Neutrophil (primary cell): ENCODE results near the gene SRPK3.
"Not testable (repeated sequence)": the region's sequence is repeated elsewhere in the genome, so short reads cannot be mapped to it uniquely, and the experiment has no call there.

Experiments used
- H3K27ac ChIP-seq: fragments of 200-600 bp; sonication (generic); 2 replicates; pipeline ENCODE4 v1.5.1; 2016; ENCODE audit warnings: mild to moderate bottlenecking, moderate library complexity
- H3K27me3 ChIP-seq: fragments of 200-600 bp; sonication (generic); 2 replicates; pipeline ENCODE4 v1.6.0; 2016; ENCODE audit warnings: mild to moderate bottlenecking
- H3K36me3 ChIP-seq: fragments of 200-600 bp; sonication (generic); 2 replicates; pipeline ENCODE4 v1.5.1; 2017
- H3K4me1 ChIP-seq, 2 experiments: fragments of 200-600 bp in 1 of 2; sonication (generic) in 1 of 2; 1 replicate in 1 of 2; 2 replicates in 1 of 2; pipeline versions ENCODE4 v1.5.1 to v1.6.1; 2013 to 2016; ENCODE audit warnings: low read depth in 1 of 2, low read length in 1 of 2, mild to moderate bottlenecking in 1 of 2, moderate library complexity in 1 of 2; ENCODE audit not compliant: control insufficient read depth in 1 of 2, insufficient read depth in 1 of 2
- H3K4me3 ChIP-seq, 2 experiments: fragments of 200-600 bp in 1 of 2; sonication (generic) in 1 of 2; 1 replicate in 1 of 2; 2 replicates in 1 of 2; pipeline ENCODE4 v1.5.1; 2013 to 2016; ENCODE audit warnings: low read depth in 1 of 2, low read length in 1 of 2, mild to moderate bottlenecking in 1 of 2, moderate library complexity in 1 of 2
- H3K9me3 ChIP-seq: fragments of 200-600 bp; sonication (generic); 2 replicates; pipeline ENCODE4 v1.5.1; 2016
- TF ChIP-seq, protein P1 (sequence below): fragments of 200-600 bp; sonication (generic); IDR thresholded peaks from 2 replicates; pipeline ENCODE4 v1.5.1; 2016; ENCODE audit warnings: antibody characterized with exemption

The SRPK3 gene

DNA sequence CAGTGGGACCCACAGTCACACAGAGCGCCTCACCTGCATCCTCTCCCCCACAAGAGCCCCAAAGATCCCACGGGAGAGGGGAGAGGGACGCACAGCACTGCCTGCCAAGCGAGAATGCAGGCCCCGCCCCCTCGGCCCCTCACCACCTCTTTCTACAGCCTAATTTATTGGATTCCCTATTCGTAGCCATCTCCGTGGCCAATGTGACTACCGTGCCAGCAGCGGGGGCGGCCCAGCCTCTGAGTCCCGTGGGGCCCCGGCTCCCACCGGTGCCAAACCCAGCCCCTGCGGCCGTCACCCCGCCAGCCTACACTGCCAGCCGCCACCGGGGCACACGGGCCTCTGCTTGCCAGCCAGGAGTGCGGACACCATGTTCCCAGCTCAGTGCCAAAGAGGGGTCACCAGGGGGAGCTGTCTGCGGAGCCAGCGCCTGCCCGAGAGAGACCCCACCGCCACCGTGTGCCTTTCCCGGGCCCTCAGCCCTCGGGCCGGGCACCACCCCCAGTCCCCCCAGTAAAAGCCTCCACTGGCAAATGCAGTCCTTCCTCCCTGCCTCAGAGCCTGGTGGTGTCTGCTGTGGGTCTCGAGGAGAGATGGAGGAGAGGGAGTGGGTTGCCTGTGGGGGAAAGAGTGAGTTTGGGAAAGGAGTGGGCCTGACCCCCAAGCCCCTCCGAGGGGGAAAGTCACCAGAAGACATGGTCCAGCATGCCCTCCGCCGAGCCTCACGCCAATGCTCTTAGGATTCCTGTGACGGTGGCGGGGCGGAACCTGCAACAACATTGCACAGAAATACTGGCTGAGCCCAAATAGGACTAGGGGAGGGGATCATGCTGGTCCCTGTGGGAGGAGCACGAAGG, 36.4 kb upstream of the SRPK3 start:
- TF ChIP-seq, protein P1, sequence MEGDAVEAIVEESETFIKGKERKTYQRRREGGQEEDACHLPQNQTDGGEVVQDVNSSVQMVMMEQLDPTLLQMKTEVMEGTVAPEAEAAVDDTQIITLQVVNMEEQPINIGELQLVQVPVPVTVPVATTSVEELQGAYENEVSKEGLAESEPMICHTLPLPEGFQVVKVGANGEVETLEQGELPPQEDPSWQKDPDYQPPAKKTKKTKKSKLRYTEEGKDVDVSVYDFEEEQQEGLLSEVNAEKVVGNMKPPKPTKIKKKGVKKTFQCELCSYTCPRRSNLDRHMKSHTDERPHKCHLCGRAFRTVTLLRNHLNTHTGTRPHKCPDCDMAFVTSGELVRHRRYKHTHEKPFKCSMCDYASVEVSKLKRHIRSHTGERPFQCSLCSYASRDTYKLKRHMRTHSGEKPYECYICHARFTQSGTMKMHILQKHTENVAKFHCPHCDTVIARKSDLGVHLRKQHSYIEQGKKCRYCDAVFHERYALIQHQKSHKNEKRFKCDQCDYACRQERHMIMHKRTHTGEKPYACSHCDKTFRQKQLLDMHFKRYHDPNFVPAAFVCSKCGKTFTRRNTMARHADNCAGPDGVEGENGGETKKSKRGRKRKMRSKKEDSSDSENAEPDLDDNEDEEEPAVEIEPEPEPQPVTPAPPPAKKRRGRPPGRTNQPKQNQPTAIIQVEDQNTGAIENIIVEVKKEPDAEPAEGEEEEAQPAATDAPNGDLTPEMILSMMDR, result no peak
- H3K27me3 ChIP-seq, result peaks cover 24% of the 10 kb centered on the region
- no peak overlapping the region for H3K4me3 ChIP-seq
- H3K36me3 ChIP-seq, result peaks cover 44% of the 10 kb centered on the region
- H3K27ac ChIP-seq, result no peak overlapping the region
- H3K4me1 ChIP-seq, result no peaks in the 10 kb centered on the region
- no peaks in the 10 kb centered on the region for H3K9me3 ChIP-seq

DNA sequence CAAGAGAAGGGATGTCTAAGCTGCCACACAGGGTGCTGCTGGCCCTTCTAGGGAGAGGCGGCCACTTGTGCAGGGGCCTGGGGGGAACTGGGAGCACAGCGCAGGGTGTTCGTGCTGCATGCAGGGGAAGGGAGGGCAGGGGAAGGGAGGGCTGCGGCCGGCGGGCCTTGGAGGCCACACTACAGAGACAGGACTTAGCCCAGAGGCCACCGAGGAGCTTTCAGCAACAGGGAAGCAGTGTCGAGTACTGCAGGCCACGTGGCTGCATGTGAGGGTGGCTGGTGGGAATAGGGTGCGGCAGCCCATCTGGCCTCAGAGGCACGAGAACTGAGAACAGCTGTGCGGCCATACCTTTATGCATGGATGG, 35.8 kb upstream of the SRPK3 start:
- peaks cover 24% of the 10 kb centered on the region for H3K27me3 ChIP-seq
- H3K4me1 ChIP-seq, result not testable (repeated sequence)

DNA sequence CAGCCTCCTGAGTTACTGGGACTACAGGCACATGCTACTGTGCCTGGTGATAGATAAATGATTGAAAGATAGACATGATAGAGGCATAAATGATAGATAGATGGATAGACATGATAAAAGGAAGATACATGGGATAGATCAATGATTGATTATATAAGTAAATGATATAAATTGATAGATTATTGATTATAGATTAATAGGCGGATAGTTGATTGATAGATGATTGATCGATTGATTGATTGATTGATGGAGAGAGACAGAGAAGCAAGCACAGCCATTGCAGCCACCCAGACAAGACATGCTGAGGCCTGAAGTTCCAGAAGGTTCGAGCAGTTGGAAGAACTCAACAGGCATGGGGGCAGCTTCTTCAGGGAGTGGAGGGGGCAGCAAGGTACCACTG, 34.5 kb upstream of the SRPK3 start:
- no peaks in the 10 kb centered on the region for H3K4me1 ChIP-seq
- H3K27me3 ChIP-seq, result peaks cover 24% of the 10 kb centered on the region
- peaks cover 25% of the 10 kb centered on the region for H3K36me3 ChIP-seq
- H3K27ac ChIP-seq, result no peak overlapping the region
- no peak overlapping the region for H3K4me3 ChIP-seq
- TF ChIP-seq, protein P1, result no peak
- H3K9me3 ChIP-seq, result no peaks in the 10 kb centered on the region

More for the DNA sequence above, 35.8 kb upstream of the SRPK3 start:
- H3K27ac ChIP-seq, H3K9me3 ChIP-seq, H3K4me3 ChIP-seq: not testable (repeated sequence)
- peaks cover 38% of the 10 kb centered on the region for H3K36me3 ChIP-seq

DNA sequence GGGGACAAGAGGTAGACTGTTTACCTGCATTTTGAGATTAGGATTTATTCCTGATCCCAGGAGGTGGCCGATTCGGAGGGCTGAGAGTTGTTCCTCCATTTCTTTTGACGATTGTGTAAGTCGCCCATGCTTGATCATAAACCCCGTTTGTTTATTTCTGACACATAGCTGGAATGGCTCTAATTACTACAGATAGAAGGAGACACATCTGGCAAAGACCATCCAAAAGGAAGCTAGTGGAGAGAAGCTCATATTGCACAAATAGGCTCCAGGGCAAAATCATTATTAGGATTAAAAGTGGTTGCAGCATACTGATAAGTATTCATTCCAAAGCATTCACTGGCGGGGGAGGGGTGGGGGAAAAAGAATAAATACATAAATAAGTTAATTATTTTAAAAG, 33.9 kb upstream of the SRPK3 start:
- H3K27ac ChIP-seq, H3K9me3 ChIP-seq, H3K4me1 ChIP-seq, H3K4me3 ChIP-seq: not testable (repeated sequence)
- Histone ChIP-seq H3K27me3 (peaks cover 24% of the 10 kb centered on the region), H3K36me3 (peaks cover 18% of the 10 kb centered on the region)

DNA sequence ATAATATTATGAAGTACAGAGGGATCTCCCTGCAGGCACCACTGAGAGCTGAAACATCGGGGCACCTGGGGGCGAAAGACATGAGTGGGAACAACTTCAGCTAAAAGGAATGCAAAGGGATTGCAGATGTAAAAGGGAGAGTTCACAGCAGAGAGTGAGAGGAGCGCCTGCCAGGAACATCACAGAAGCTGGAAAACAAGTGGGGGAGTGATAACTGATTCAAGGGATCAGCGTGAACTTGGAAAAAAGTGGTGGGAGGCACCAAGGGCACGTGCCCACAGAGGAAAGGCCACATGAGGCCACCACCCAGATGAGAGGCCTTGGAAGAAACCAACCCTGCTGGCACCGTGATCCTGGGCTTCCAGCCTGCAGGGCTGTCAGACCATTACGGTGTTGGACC, 31.8 kb upstream of the SRPK3 start:
- H3K4me3 ChIP-seq, H3K4me1 ChIP-seq: not testable (repeated sequence)
- peaks cover 22% of the 10 kb centered on the region for H3K27me3 ChIP-seq

DNA sequence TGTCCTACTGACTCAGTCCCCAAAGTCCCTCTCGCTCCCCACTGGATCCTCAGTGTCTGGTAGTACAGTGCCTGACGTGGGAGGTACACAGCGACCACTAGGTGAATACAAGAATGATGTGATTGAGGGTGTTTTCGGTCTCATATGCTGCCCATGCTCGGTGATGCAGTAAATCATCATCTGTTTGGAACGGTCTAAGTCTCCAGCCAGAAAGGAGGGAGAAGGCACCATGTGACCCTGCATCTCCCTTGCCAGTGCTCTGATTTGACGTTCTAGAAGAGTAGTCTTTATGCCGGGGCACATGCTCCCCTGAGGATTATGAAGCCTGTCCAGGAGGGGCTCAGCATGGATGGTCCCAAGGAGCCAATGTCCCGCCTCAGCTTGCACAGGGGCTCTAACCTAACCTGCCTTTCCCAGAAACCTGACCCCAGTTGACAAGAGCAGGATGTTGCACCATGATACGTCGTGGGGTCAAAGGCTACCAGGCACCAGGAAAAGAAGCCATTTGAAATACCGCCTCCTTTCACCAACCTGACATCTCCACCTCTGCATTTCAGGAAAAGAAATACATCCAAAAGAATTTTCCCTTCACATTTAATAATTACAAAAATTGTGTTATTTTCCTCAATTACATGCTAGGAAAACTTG, 30.6 kb upstream of the SRPK3 start:
- Histone ChIP-seq H3K4me3 (no peak overlapping the region), H3K36me3 (no peaks in the 10 kb centered on the region), H3K27me3 (peaks cover 10% of the 10 kb centered on the region), H3K4me1 (no peaks in the 10 kb centered on the region), H3K9me3 (no peaks in the 10 kb centered on the region), H3K27ac (no peak overlapping the region)
- TF ChIP-seq, protein P1, result no peak

More for the DNA sequence above, 31.8 kb upstream of the SRPK3 start:
- not testable (repeated sequence) for H3K36me3 ChIP-seq, H3K9me3 ChIP-seq, H3K27ac ChIP-seq

DNA sequence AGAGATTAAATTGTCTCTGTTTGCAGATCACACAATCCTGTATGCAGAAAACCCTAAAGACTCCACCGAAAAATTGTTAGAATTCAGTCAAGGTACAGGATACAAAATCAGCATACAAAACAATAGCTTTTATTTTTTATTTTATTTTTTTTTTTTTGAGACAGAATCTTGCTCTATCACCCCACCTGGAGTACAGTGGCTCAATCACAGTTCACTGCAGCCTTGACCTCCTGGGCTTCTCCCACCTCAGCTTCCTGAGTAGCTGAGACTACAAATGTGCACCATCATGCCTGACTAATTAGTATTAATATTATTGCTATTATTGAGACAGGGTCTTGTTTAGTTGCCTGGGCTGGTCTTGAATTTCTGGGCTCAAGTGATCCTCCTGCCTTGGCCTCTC, 25.7 kb upstream of the SRPK3 start:
- Histone ChIP-seq H3K36me3 (no peaks in the 10 kb centered on the region), H3K4me3 (no peak overlapping the region), H3K27ac (no peak overlapping the region), H3K4me1 (no peaks in the 10 kb centered on the region), H3K9me3 (no peaks in the 10 kb centered on the region), H3K27me3 (no peaks in the 10 kb centered on the region)
- TF ChIP-seq, protein P1, result no peak
